A673 (cell line): ENCODE measurements around the gene U2AF1.
"Not testable (repeated sequence)": the region's sequence is repeated elsewhere in the genome, so short reads cannot be mapped to it uniquely, and the experiment has no call there.

Experiments used
- EZH2 ChIP-seq: fragments of 200-600 bp; sonication (generic); IDR thresholded peaks from 2 replicates; pipeline ENCODE4 v1.6.1; 2017; ENCODE audit warnings: borderline replicate concordance, low read depth, mild to moderate bottlenecking, mixed read lengths, antibody characterized with exemption, low read length; ENCODE audit not compliant: poor library complexity, severe bottlenecking
- TF ChIP-seq, protein P1 (sequence below): fragments of 300-800, 200-600 bp; sonication (generic); conservative IDR thresholded peaks from 2 replicates; pipeline ENCODE4 v1.5.1; 2017; ENCODE audit warnings: low read depth, mild to moderate bottlenecking, antibody characterized with exemption, low read length, moderate library complexity, mixed read lengths

DNA sequence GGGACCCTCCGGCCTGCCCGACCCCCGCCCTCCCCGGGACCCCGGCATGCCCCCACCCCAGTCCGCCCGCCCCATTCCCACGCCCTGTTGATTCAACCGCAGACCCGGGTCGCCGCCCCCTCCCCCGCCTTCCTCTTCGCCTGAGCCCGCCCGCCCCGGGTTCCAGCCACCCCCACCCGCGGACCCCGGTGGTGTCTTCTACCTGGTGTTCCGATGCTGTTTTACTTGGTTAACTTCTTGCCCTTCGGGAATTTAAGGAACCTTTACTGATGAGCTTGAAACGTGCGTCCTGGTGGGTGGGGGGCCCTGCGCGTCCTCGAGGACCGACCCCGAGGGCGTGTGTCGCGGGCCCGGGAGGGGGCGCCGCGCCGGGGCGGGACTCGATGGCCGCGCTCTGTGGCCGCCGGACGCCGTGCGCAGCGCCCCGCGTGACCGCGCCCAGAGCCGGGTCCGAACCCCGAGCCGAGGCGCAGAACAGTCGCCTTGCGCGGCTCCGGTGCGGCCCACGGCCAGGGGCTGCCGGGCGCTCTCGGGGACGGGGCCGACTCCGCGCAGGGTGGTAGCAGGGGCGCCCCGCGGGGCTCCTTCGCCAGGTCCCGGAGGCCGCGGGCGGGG, 31.2 kb downstream of the U2AF1 start:
- TF ChIP-seq, protein P1, sequence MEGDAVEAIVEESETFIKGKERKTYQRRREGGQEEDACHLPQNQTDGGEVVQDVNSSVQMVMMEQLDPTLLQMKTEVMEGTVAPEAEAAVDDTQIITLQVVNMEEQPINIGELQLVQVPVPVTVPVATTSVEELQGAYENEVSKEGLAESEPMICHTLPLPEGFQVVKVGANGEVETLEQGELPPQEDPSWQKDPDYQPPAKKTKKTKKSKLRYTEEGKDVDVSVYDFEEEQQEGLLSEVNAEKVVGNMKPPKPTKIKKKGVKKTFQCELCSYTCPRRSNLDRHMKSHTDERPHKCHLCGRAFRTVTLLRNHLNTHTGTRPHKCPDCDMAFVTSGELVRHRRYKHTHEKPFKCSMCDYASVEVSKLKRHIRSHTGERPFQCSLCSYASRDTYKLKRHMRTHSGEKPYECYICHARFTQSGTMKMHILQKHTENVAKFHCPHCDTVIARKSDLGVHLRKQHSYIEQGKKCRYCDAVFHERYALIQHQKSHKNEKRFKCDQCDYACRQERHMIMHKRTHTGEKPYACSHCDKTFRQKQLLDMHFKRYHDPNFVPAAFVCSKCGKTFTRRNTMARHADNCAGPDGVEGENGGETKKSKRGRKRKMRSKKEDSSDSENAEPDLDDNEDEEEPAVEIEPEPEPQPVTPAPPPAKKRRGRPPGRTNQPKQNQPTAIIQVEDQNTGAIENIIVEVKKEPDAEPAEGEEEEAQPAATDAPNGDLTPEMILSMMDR, result not testable (repeated sequence)
- TF ChIP-seq EZH2, result not testable (repeated sequence)
